CD4-positive, alpha-beta memory T cell (primary cell): Measurements from ENCODE around the gene KRTAP4-3. TPM values are rescaled to one million over a fixed set of nuclear protein-coding genes. Genes with fewer than 3 reads are reported as not detected.
"Not testable (repeated sequence)": the region's sequence is repeated elsewhere in the genome, so short reads cannot be mapped to it uniquely, and the experiment has no call there.

Experiments used
- CTCF ChIA-PET: fragments of 350-600 bp; sonication (Branson Sonifier 250); formaldehyde crosslinking; loops from one replicate; lab custom pipeline; 2021; ENCODE audit warnings: inconsistent platforms; ENCODE audit not compliant: partially characterized antibody; lab: Charles Lee
- POLR2A ChIA-PET: fragments of 350-600 bp; sonication (Branson Sonifier 250); formaldehyde crosslinking; loops from one replicate; lab custom pipeline; 2021; ENCODE audit not compliant: partially characterized antibody; lab: Charles Lee
- DNase-seq, 5 donors: peaks; one replicate each; pipeline versions ENCODE4 v3.0.0 to v3.0.0-alpha.2; 2020 to 2022; ENCODE audit warnings: mixed read lengths in 1 of 5
- H3K27ac ChIP-seq: one replicate; pipeline ENCODE4 v1.7.0; 2013; ENCODE audit warnings: low read depth, low read length
- H3K27me3 ChIP-seq: 2 replicates; pipeline ENCODE4 v1.7.0; 2013; ENCODE audit warnings: mild to moderate bottlenecking, low read length, moderate library complexity; ENCODE audit not compliant: insufficient read depth
- H3K36me3 ChIP-seq: 2 replicates; pipeline ENCODE4 v1.7.0; 2013; ENCODE audit warnings: mild to moderate bottlenecking, low read length, moderate library complexity; ENCODE audit not compliant: insufficient read depth
- H3K4me1 ChIP-seq: 2 replicates; pipeline ENCODE4 v1.7.0; 2013; ENCODE audit warnings: mild to moderate bottlenecking, low read length, moderate library complexity; ENCODE audit not compliant: insufficient read depth
- H3K4me3 ChIP-seq, 2 donors: one replicate each; pipeline ENCODE4 v1.7.0; 2013; ENCODE audit warnings: low read length in 2 of 2, mild to moderate bottlenecking in 1 of 2
- H3K9me3 ChIP-seq, 2 donors: one replicate each; pipeline ENCODE4 v1.7.0; 2013; ENCODE audit warnings: low read length in 2 of 2, control low read depth in 1 of 2; ENCODE audit not compliant: control insufficient read depth in 1 of 2
- H3K27ac Mint-ChIP-seq, 7 donors: one replicate each; pipeline ENCODE4 v1.8.0; 2020 to 2021; ENCODE audit warnings: mixed read lengths in 7 of 7, mild to moderate bottlenecking in 6 of 7, inconsistent platforms in 3 of 7, moderate library complexity in 3 of 7
- H3K27me3 Mint-ChIP-seq, 2 donors: one replicate each; pipeline ENCODE4 v1.8.0; 2020 to 2021; ENCODE audit warnings: mixed read lengths in 2 of 2
- H3K36me3 Mint-ChIP-seq, 2 donors: one replicate each; pipeline ENCODE4 v1.8.0; 2020 to 2021; ENCODE audit warnings: mixed read lengths in 2 of 2, inconsistent platforms in 1 of 2, mild to moderate bottlenecking in 1 of 2
- H3K4me1 Mint-ChIP-seq, 4 donors: one replicate each; pipeline ENCODE4 v1.8.0; 2020 to 2021; ENCODE audit warnings: mixed read lengths in 4 of 4, mild to moderate bottlenecking in 1 of 4
- H3K4me3 Mint-ChIP-seq, 8 donors: one replicate each; pipeline ENCODE4 v1.8.0; 2020 to 2021; ENCODE audit warnings: mixed read lengths in 8 of 8, mild to moderate bottlenecking in 7 of 8, moderate library complexity in 6 of 8, inconsistent platforms in 3 of 8
- H3K9me3 Mint-ChIP-seq, 8 donors: one replicate each; pipeline ENCODE4 v1.8.0; 2020 to 2021; ENCODE audit warnings: mixed read lengths in 8 of 8, mild to moderate bottlenecking in 5 of 8, inconsistent platforms in 3 of 8, moderate library complexity in 1 of 8
- intact Hi-C: fragments of 100-400 bp; cut with micrococcal nuclease; formaldehyde crosslinking; loops from one replicate; pipeline ENCODE4 v1.15.1; 2023
- polyA plus RNA-seq, 2 donors: library from polyadenylated mRNA; unstranded; fragments of 300-500 nt; fragmentation: Illumina TruSeq; gene quantifications; one replicate each; pipeline ENCODE4 v1.2.3, GENCODE V29; 2021
- total RNA-seq, 2 experiments: library from RNA; stranded (reverse); gene quantifications; one replicate each; pipeline ENCODE4 v1.2.3, GENCODE V29; 2021

Gene KRTAP4-3
- total and polyA plus RNA-seq, 4 experiments from 2014 or later: not detected

- not testable (repeated sequence) for H3K36me3 Mint-ChIP-seq
Measured at GRCh38 chr17:41189837-41190318, 21.9 kb upstream of the KRTAP4-3 start, which contains the start of gene KRTAP9-1. Gene KRTAP9-1 (plus strand): TSS chr17:41189887. CDS start chr17:41189887, 0 bp downstream.

GRCh38 chr17:41186872-41187271, 18.9 kb upstream of the KRTAP4-3 start:
- ChIA-PET POLR2A (no interaction called here), CTCF (no interaction called here)
- H3K4me3 ChIP-seq: no peak overlapping the region
- no peaks in the 10 kb centered on the region for H3K36me3 Mint-ChIP-seq
- no peaks in the 10 kb centered on the region for H3K4me1 ChIP-seq
- no peak overlapping the region for H3K4me3 Mint-ChIP-seq
- H3K36me3 ChIP-seq: no peaks in the 10 kb centered on the region
- H3K9me3 Mint-ChIP-seq: peaks cover 0 to 5% (median 0%) of the 10 kb centered on the region in 8 donors
- H3K9me3 ChIP-seq: no peaks in the 10 kb centered on the region
- DNase-seq: no peak
- no peak overlapping the region for H3K27ac Mint-ChIP-seq
- no peaks in the 10 kb centered on the region for H3K27me3 ChIP-seq
- peaks cover 9 to 32% of the 10 kb centered on the region in 2 donors for H3K27me3 Mint-ChIP-seq
- intact Hi-C loops: no loop called here
- H3K4me1 Mint-ChIP-seq: no peaks in the 10 kb centered on the region
- no peak overlapping the region for H3K27ac ChIP-seq

More at GRCh38 chr17:41189837-41190318, 21.9 kb upstream of the KRTAP4-3 start, which contains the start of gene KRTAP9-1:
- H3K9me3 Mint-ChIP-seq, CTCF ChIA-PET, H3K4me1 ChIP-seq, H3K27ac Mint-ChIP-seq, H3K4me1 Mint-ChIP-seq, H3K27ac ChIP-seq, H3K4me3 Mint-ChIP-seq, intact Hi-C loops, DNase-seq, H3K9me3 ChIP-seq, H3K36me3 ChIP-seq, H3K4me3 ChIP-seq, POLR2A ChIA-PET, H3K27me3 ChIP-seq: not testable (repeated sequence)
- H3K27me3 Mint-ChIP-seq: peaks cover 9 to 27% of the 10 kb centered on the region in 2 donors

GRCh38 chr17:41185001-41185400, 17.0 kb upstream of the KRTAP4-3 start:
- H3K27me3 ChIP-seq: no peaks in the 10 kb centered on the region
- CTCF ChIA-PET: no interaction called here

GRCh38 chr17:41184480-41184961, 16.5 kb upstream of the KRTAP4-3 start, which contains the start of gene KRTAP4-1:
Gene KRTAP4-1 (minus strand): TSS chr17:41184911. CDS start chr17:41184854, 57 bp downstream.
- H3K27me3 ChIP-seq: no peaks in the 10 kb centered on the region
- H3K36me3 Mint-ChIP-seq: no peaks in the 10 kb centered on the region
- H3K9me3 Mint-ChIP-seq: peaks cover 0 to 5% (median 0%) of the 10 kb centered on the region in 8 donors
- H3K36me3 ChIP-seq: no peaks in the 10 kb centered on the region
- peaks cover 3 to 18% of the 10 kb centered on the region in 2 donors for H3K27me3 Mint-ChIP-seq
- POLR2A ChIA-PET: no interaction called here
- no peak within 1 kb of the TSS for H3K4me3 ChIP-seq
- DNase-seq: no peak
- H3K4me3 Mint-ChIP-seq: no peak within 1 kb of the TSS
- H3K9me3 ChIP-seq: no peaks in the 10 kb centered on the region
- intact Hi-C loops: no loop called here
- H3K4me1 Mint-ChIP-seq: no peaks in the 10 kb centered on the region
- H3K27ac Mint-ChIP-seq: no peak within 1 kb of the TSS
- no peak within 1 kb of the TSS for H3K27ac ChIP-seq
- CTCF ChIA-PET: no interaction called here
- H3K4me1 ChIP-seq: no peaks in the 10 kb centered on the region

More at GRCh38 chr17:41185001-41185400, 17.0 kb upstream of the KRTAP4-3 start:
- Mint-ChIP-seq H3K36me3 (no peaks in the 10 kb centered on the region), H3K4me3 (no peak overlapping the region), H3K27ac (no peak overlapping the region), H3K27me3 (peaks cover 3 to 18% of the 10 kb centered on the region in 2 donors), H3K9me3 (peaks cover 0 to 5% (median 0%) of the 10 kb centered on the region in 8 donors), H3K4me1 (no peaks in the 10 kb centered on the region)
- no peak for DNase-seq
- no peaks in the 10 kb centered on the region for H3K36me3 ChIP-seq
- intact Hi-C loops: no loop called here
- H3K4me3 ChIP-seq: no peak overlapping the region
- H3K9me3 ChIP-seq: no peaks in the 10 kb centered on the region
- POLR2A ChIA-PET: no interaction called here
- H3K27ac ChIP-seq: no peak overlapping the region
- H3K4me1 ChIP-seq: no peaks in the 10 kb centered on the region

GRCh38 chr17:41178843-41179616, 11.0 kb upstream of the KRTAP4-3 start:
- no peak overlapping the region for H3K4me3 Mint-ChIP-seq
- H3K4me1 Mint-ChIP-seq: no peaks in the 10 kb centered on the region
- Histone ChIP-seq H3K9me3 (no peaks in the 10 kb centered on the region), H3K4me1 (no peaks in the 10 kb centered on the region), H3K4me3 (no peak overlapping the region), H3K27me3 (no peaks in the 10 kb centered on the region), H3K27ac (no peak overlapping the region), H3K36me3 (no peaks in the 10 kb centered on the region)
- ChIA-PET CTCF (no interaction called here), POLR2A (interaction anchor here (1.2 kb wide), 1 partner anchor 39 kb away, joined by 3 read pairs; the partner anchor contains the start of gene KRTAP4-6)
- H3K36me3 Mint-ChIP-seq: no peaks in the 10 kb centered on the region
- peaks cover 0 to 3% of the 10 kb centered on the region in 2 donors for H3K27me3 Mint-ChIP-seq
- DNase-seq: no peak
- intact Hi-C loops: no loop called here
- H3K27ac Mint-ChIP-seq: peak overlapping the region in 1 of 7 donors; percentile 3
- H3K9me3 Mint-ChIP-seq: peaks cover 0 to 5% (median 0%) of the 10 kb centered on the region in 8 donors

- no peaks in the 10 kb centered on the region for H3K36me3 Mint-ChIP-seq
- no peaks in the 10 kb centered on the region for H3K4me1 ChIP-seq
- H3K27ac Mint-ChIP-seq: peak overlapping the region in 1 of 7 donors; percentile 4
- intact Hi-C loops: no loop called here
- DNase-seq: no peak
- H3K9me3 Mint-ChIP-seq: peaks cover 0 to 2% (median 0%) of the 10 kb centered on the region in 8 donors
- no peaks in the 10 kb centered on the region for H3K27me3 Mint-ChIP-seq
- H3K4me3 ChIP-seq: no peak overlapping the region
- H3K9me3 ChIP-seq: no peaks in the 10 kb centered on the region
- peaks cover 0 to 3% (median 2%) of the 10 kb centered on the region in 4 donors for H3K4me1 Mint-ChIP-seq
- CTCF ChIA-PET: no interaction called here
- no peak overlapping the region for H3K27ac ChIP-seq
- H3K4me3 Mint-ChIP-seq: no peak overlapping the region
- H3K27me3 ChIP-seq: no peaks in the 10 kb centered on the region
- H3K36me3 ChIP-seq: no peaks in the 10 kb centered on the region
- POLR2A ChIA-PET: interaction anchor here (1.2 kb wide), 1 partner anchor 38 kb away, joined by 3 read pairs; the partner anchor contains the start of gene KRTAP4-6
Measured at GRCh38 chr17:41178341-41178740, 10.3 kb upstream of the KRTAP4-3 start.

GRCh38 chr17:41177727-41178271, 9.8 kb upstream of the KRTAP4-3 start, which contains the start of gene KRTAP4-2:
Gene KRTAP4-2 (minus strand): TSS chr17:41178221. CDS start chr17:41178164, 57 bp downstream.
- Histone ChIP-seq H3K36me3 (no peaks in the 10 kb centered on the region), H3K4me1 (no peaks in the 10 kb centered on the region), H3K27ac (no peak within 1 kb of the TSS), H3K4me3 (no peak within 1 kb of the TSS), H3K9me3 (no peaks in the 10 kb centered on the region), H3K27me3 (no peaks in the 10 kb centered on the region)
- POLR2A ChIA-PET: interaction anchor here (1.2 kb wide), 1 partner anchor 37 kb away, joined by 3 read pairs; the partner anchor contains the start of gene KRTAP4-6
- Mint-ChIP-seq H3K27ac (peak within 1 kb of the TSS in 2 of 7 donors; percentile 4 to 20), H3K4me1 (peaks cover 0 to 5% (median 3%) of the 10 kb centered on the region in 4 donors), H3K9me3 (no peaks in the 10 kb centered on the region), H3K36me3 (no peaks in the 10 kb centered on the region), H3K4me3 (no peak within 1 kb of the TSS), H3K27me3 (no peaks in the 10 kb centered on the region)
- CTCF ChIA-PET: no interaction called here
- DNase-seq: no peak
- intact Hi-C loops: no loop called here
